Measurements from ENCODE around the gene PRPSAP2. TPM values are rescaled to one million over a fixed set of nuclear protein-coding genes. Genes with fewer than 3 reads are reported as not detected.

Gene PRPSAP2
- total RNA-seq, 4 donors from 2014 or later: 19.2 to 29.1 (median 22.3) TPM

- no peak overlapping the region for H3K27ac ChIP-seq (replicated peaks in 1 of 4)
- no peak for DNase-seq (ENCODE audit: extremely low spot score)
- no peaks in the 10 kb centered on the region for H3K27me3 ChIP-seq
- no peaks in the 10 kb centered on the region for H3K4me1 ChIP-seq
- intact Hi-C loops (cut with DNase I): no loop called here
- H3K9me3 ChIP-seq: no peaks in the 10 kb centered on the region
- TF ChIP-seq POLR2AphosphoS5 (IDR thresholded peaks at IDR 0.05) (no peak), EP300 (IDR thresholded peaks at IDR 0.05) (no peak)
- no peak overlapping the region for H3K4me3 ChIP-seq
- H3K36me3 ChIP-seq: no peaks in the 10 kb centered on the region
- 86% methylated on average over 8 of the region's 8 CpGs for WGBS
Observed at GRCh38 chr17:18937981-18938691, 80.2 kb downstream of the PRPSAP2 start.

- 80% methylated on average over 2 of the region's 2 CpGs for WGBS
- intact Hi-C loops (cut with DNase I): no loop called here
- DNase-seq (ENCODE audit: extremely low spot score): no peak
Observed at GRCh38 chr17:18938692-18939023, 80.7 kb downstream of the PRPSAP2 start.

GRCh38 chr17:18944646-18945045 lies 86.7 kb downstream of the PRPSAP2 start:
- no peaks in the 10 kb centered on the region for H3K4me1 ChIP-seq
- H3K27me3 ChIP-seq: peaks cover 0 to 8% (median 3%) of the 10 kb centered on the region in 4 donors
- H3K36me3 ChIP-seq: no peaks in the 10 kb centered on the region
- no peak overlapping the region for H3K27ac ChIP-seq (replicated peaks in 1 of 4)
- no peak overlapping the region for H3K4me3 ChIP-seq
- intact Hi-C loops (cut with DNase I): no loop called here
- H3K9me3 ChIP-seq: no peaks in the 10 kb centered on the region
- no peak for DNase-seq (ENCODE audit: extremely low spot score)
- WGBS: 85% methylated on average over 5 of the region's 5 CpGs
- TF ChIP-seq POLR2A (IDR thresholded peaks at IDR 0.05; ENCODE audit: low read depth): no peak
- TF ChIP-seq POLR2AphosphoS5 (IDR thresholded peaks at IDR 0.05): no peak
- no peak for TF ChIP-seq CTCF (IDR thresholded peaks at IDR 0.05)
- no peak for TF ChIP-seq EP300 (IDR thresholded peaks at IDR 0.05)

More at GRCh38 chr17:18938692-18939023, 80.7 kb downstream of the PRPSAP2 start:
- no peaks in the 10 kb centered on the region for H3K9me3 ChIP-seq
- H3K4me1 ChIP-seq: no peaks in the 10 kb centered on the region
- H3K27me3 ChIP-seq: peaks cover 0 to 4% (median 0%) of the 10 kb centered on the region in 4 donors
- TF ChIP-seq EP300 (IDR thresholded peaks at IDR 0.05) (no peak), POLR2AphosphoS5 (IDR thresholded peaks at IDR 0.05) (no peak), POLR2A (IDR thresholded peaks at IDR 0.05; ENCODE audit: low read depth) (no peak), CTCF (IDR thresholded peaks at IDR 0.05) (no peak)
- no peak overlapping the region for H3K4me3 ChIP-seq
- H3K27ac ChIP-seq (replicated peaks in 1 of 4): no peak overlapping the region
- H3K36me3 ChIP-seq: no peaks in the 10 kb centered on the region

GRCh38 chr17:18946536-18946935 lies 88.6 kb downstream of the PRPSAP2 start:
- Histone ChIP-seq H3K9me3 (no peaks in the 10 kb centered on the region), H3K4me1 (peaks cover 0 to 3% (median 0%) of the 10 kb centered on the region in 4 donors), H3K27ac (replicated peaks in 1 of 4) (no peak overlapping the region), H3K27me3 (peaks cover 0 to 8% (median 3%) of the 10 kb centered on the region in 4 donors), H3K4me3 (no peak overlapping the region), H3K36me3 (no peaks in the 10 kb centered on the region)
- DNase-seq (ENCODE audit: extremely low spot score): no peak
- TF ChIP-seq EP300 (IDR thresholded peaks at IDR 0.05): no peak
- no peak for TF ChIP-seq POLR2A (IDR thresholded peaks at IDR 0.05; ENCODE audit: low read depth)
- no peak for TF ChIP-seq CTCF (IDR thresholded peaks at IDR 0.05)
- no peak for TF ChIP-seq POLR2AphosphoS5 (IDR thresholded peaks at IDR 0.05)
- intact Hi-C loops (cut with DNase I): no loop called here
- WGBS: 62% methylated on average over 2 of the region's 2 CpGs

- no peak overlapping the region for H3K27ac ChIP-seq (replicated peaks in 1 of 4)
- intact Hi-C loops (cut with DNase I): no loop called here
- WGBS: 90% methylated on average over 6 of the region's 6 CpGs
- H3K36me3 ChIP-seq: no peaks in the 10 kb centered on the region
- no peaks in the 10 kb centered on the region for H3K9me3 ChIP-seq
- H3K4me1 ChIP-seq: peaks cover 0 to 3% (median 0%) of the 10 kb centered on the region in 4 donors
- peaks cover 0 to 8% (median 3%) of the 10 kb centered on the region in 4 donors for H3K27me3 ChIP-seq
- no peak for DNase-seq (ENCODE audit: extremely low spot score)
- no peak overlapping the region for H3K4me3 ChIP-seq
- TF ChIP-seq CTCF (IDR thresholded peaks at IDR 0.05) (no peak), EP300 (IDR thresholded peaks at IDR 0.05) (no peak), POLR2AphosphoS5 (IDR thresholded peaks at IDR 0.05) (no peak), POLR2A (IDR thresholded peaks at IDR 0.05; ENCODE audit: low read depth) (no peak)
Observed at GRCh38 chr17:18947866-18948265, 89.9 kb downstream of the PRPSAP2 start.
